ENCODE measurements around the gene NAPEPLD.
A peak's percentile ranks its signal among the peaks of the same experiment; 100 is the strongest.
"Not testable (repeated sequence)": the region's sequence is repeated elsewhere in the genome, so short reads cannot be mapped to it uniquely, and the experiment has no call there.

The NAPEPLD gene

DNA sequence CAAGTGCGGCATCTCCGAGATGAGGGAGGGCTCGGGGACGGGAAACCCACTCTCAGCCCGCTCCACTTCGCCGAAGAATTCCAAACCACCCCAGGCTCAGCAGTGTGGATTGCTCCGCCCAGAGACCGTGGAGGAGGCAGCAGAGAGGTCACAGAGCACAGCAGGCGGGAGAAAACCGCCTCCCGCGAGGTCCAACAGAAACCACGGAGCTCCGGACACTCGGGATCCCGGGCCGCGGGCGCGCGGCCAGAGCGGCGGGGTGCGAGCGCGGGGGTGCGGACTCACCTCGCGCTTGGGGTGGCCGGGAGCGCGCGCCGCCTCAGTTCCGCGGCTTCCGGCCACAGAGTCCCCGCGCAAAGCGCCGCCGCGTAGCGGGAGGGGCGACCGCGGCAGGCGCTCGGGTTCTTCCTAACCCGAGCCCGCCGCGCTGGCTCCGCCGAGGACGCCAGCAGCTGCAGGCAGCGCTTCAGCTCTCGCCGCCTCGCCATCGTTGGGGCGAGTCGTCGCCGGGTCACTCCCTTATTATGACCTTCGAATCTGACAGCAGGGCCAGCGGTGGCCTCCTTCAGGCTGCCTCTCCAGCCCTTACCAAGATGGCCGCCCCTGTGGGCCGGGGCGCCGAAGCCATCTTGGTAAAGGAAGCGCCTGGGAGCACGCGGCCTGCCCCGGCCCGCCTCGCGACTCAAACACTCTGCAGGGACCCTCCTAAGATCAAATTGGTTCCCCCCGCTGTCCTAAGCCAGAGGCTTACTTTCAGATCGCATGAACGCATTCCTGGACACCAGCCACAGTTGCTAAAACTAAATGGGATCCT, at the start of gene NAPEPLD:
TSS of gene NAPEPLD (minus strand) at position 106 of the 814 bp plus-strand sequence. CDS start 20,323 bp downstream, outside the sequence.
- DNase-seq (ENCODE audit: low spot score): peak; percentile 82

DNA sequence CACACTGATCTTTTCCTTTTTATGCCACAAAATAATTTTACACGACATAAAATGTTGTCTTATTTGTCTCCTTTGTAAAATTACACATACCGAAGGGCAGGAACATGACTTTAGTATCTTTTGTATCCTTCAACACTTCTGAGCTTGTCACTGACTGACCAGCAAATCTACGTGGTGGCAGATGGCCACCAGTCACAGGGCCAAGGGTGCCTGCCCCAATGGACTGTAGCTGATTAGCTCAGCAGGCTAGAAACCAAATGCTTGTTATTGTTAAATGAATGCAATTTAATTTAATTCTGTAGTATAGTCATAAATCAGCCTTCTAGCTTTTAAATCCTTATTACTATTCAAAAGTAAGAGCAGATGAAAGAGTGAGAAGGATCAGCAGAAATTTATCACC, 49.2 kb upstream of the NAPEPLD start:
- DNase-seq (ENCODE audit: low spot score): not testable (repeated sequence)

DNA sequence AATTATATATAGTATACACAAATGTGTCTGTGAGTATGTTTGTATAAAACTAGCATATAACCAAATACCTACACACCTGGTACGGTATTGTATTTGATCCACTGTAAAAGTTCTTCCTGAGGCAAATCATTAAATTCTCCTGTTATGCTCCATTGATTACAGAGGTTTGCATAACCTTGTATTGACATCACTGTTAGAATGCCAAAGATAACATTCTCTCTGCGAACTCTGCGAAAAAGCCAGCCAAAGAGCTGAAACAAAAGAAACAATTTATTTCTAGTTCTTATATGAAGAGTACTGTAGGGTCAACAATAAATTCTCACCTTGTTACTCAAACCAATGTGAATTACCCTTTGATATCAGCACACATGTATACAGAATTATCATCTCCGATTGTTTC, 46.5 kb upstream of the NAPEPLD start:
- not testable (repeated sequence) for DNase-seq (ENCODE audit: low spot score)

DNA sequence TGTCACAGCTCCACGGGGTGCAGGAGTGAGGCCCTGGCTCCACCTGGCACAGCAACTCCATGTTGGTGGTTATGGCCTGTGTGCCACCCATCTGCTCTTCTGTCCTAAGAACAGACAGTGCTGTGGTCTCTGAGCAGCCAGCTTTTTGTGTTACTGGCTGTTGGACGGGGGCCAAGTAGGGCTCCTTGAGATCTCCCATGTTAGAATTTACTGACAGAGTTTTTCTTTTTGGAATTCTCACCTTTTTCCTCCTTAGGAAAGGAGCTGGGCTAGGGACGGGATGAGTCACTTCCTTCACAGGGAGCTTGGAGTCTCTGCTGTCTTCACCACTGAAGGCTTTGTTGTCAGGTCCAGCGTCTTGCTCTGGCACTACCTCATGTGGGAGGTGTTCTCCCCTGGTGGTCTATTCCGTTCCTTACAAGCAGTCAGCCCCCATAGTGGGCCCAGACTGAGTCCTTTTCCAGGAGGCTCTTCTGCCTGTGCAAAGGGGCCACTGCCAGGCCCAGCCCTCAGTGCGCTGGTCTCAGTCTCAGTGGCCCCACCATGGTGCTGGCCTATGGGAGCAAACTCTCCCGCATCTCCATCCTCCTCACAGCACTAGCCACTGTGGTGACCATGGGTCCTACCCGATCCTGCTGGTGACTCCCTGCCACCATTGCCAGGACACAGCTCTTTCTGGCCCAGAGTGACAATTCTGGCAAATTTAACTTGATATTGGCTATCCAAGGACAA, 23.7 kb upstream of the NAPEPLD start:
- not testable (repeated sequence) for DNase-seq (ENCODE audit: low spot score)

DNA sequence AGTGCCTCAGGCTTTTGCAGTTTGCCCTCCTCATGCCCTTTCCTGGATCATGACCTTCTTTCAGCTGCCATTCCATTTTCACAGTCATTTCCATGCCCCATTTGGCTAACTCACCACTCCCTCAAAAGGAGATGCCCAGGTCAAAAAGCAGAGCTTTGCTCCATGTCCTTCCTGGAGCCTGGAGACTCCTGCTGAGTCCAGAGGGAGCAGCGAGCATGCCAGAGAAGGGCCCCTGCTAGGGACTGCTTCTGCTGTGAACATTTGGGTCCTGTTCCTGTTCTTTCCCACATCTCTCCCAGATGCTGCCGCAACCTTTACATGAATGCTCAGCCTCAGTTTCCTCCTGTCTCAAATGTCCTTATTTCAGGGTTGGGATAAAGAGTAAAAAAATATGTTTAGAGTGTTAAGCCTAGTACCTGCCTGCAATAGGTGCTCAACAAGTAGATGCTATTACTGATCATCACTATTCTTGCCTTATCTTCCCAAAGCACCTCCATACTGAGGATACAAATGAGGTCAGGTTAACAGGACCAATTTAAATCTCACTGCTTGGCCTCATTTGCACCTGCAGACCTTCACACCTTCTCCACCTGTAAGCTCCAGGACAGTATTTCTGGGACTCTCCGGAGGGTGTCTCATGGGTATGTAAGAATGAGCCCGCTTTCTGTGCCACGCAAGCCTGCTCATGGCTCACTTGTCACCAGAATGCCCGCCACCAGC, 23.0 kb upstream of the NAPEPLD start:
- DNase-seq (ENCODE audit: low spot score): not testable (repeated sequence)

DNA sequence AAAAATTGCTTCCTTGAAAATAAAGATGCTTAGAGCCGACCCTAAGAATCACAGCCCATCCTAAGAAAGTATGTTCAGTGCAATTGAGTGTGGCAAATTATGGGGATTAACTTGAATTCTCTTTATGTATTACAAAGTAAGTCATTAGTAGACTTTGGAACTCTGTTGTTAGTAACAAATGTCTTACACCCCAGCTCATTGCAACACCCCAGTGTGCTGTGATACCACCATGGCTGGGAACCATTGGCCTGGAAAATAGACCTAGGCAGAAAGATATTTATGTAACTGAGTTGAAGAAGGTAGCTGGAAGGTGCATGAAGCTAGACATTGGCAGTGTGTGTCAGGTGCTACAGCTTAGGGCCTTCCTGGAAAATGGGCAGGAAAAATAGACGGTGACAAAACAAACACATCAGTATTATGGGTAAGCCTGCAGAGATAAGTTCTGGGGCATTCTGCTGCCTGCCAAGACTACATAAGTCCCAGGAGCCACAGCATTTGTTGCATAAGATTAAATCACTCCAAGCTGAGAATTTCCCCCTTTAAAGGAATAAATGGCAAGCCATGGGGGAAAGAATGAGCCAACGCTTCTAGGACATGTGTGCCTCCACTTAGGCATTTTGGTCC, 18.1 kb upstream of the NAPEPLD start:
- DNase-seq (ENCODE audit: low spot score): not testable (repeated sequence)

DNA sequence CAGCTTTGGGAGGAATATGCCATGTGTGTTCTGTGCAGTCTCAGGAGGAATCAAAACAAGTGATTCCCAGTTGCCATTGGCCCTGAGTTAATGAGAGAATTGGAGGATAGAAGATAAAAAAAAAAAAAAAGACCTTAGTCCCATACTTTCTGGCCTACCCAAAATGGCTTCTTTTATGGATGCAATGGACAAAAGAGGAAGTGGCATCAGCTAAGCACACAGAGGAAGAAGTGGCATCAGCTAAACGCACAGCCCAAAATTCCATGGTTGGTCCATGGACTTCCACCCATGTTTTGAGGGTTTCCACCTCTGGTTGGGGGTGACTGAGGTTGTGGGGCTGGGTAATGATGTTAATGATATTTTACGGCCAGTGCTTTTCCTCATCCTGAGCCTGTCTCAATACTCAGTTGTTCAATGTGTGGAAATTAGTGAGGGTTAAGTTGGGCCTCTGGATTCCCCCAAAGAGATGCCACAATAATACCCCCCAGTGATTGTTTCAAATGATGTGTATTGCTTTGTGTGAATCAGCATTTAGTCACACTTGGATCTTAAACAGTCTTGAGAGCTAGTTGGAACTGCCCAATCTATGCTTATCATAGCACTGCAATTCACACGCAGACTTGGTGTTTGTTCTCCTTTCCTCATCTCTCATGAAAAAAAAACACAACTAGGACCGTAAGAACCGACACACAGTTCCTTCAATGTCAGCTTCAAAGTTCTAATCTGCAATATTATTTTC, 14.4 kb upstream of the NAPEPLD start:
- DNase-seq (ENCODE audit: low spot score): not testable (repeated sequence)

DNA sequence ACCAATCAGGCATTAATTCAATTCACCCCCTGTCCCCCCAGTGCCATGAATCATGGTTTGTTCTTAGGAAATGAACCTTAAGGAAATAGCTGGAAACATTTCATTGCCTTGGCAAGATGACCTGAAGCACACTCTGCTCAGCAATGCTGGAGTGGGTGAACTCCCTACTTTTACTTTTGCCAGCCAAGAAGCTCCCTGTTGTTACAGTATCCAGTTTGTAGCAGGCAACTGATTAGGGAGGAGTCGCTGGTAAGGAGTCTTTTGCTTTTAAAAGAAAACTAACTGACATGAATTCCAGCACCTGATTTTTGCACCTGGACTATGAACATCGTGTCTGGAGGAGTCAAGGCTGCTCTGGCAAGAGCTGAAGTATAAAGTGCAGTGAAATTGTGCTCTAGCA, 13.7 kb upstream of the NAPEPLD start:
- DNase-seq (ENCODE audit: low spot score): not testable (repeated sequence)

DNA sequence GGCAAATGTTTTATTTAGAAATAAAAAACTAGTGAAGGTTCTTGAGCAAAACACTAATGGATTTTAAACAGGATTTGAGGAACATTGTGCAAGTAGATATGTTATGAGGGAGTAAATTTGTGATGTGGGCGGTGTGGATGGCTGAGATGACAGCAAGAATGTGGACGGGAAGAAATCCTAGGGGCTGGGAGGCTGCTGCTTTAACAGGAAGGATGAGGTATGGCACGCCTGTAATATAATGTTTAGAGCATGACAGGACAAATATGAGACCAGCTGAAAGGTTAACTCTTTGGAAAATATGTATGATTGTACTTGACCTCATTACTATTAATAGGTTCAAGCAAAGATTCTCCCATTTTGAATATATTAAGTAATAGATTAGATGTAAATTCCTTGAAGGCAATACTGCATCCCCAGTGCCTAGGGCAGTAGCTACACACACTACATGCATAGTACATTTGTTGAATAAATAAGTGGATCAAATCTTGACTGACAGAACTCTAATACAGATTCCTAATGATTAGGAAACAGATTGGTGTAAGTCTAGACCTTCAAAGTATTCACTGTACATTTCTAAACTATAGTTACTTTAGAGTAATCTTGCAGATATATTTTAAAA, 13.2 kb upstream of the NAPEPLD start:
- not testable (repeated sequence) for DNase-seq (ENCODE audit: low spot score)

DNA sequence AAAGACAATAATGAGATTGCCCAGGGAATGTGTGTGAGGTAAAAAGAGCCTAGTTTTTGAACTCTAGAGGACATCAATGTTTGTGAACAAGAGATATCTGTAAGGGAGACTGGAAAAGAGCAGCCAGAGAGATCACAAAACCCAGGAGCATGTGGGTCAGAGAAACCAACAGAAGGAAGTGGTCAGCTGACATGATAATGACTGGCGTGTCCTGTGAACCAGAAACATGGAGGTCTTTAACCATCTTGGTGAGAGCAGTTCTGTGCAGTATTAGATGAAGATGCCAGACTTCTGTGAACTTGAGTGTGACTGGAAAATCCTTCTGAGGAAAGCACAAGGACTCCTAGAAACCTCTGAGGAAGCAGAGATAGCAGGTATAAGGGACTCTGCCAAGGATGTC, 10.2 kb upstream of the NAPEPLD start:
- not testable (repeated sequence) for DNase-seq (ENCODE audit: low spot score)

DNA sequence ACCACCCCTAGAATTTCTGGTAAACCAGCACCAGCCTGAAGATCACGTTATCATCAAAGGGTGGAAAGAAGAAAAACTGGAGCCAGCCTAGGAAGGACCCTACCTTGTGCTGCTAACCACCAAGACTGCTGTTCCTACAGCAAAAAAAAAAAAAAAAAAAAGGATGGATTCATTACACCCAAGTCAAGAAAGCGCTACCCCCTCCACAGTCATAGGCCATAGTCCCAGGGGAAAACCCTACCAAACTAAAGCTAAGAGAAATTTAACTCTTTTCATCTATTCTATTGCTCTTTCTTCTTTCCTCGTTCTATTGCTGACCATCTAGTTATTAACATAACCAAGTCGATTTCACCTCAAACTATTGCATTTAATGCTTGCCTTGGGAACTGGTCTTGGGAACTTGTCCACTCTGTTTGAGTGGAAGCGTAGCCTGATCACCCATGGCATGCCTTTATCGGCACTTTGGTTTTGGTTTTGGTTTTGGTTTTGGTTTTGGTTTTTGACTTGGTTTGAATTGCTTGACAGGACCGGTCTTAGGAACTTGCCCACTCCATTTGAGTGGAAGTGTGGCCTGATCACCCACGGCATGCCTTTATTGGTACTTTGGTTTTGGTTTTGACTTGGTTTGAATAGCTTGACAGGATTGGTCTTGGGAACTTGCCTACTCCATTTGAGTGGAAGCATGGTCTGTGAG, 6.6 kb upstream of the NAPEPLD start:
- DNase-seq (ENCODE audit: low spot score): not testable (repeated sequence)

DNA sequence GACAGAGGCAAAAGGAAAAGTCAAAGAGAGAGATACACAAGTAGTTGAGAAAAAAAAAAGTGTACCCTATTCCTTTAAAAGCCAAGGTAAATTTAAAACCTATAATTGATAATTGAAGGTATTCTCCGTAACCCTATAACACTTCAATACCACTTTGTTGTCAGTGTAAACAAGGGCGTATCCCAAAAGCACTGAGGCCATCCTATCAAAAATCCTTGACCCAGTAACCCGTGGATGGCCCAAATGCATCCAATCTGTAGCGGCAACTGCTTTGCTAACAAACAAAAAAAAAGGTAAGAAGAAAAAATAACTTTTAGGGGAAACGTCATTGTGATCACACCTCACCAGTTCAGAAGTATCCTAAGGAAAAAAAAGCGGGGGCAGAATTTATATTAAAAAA, 5.1 kb upstream of the NAPEPLD start:
- no peak for DNase-seq (ENCODE audit: low spot score)

DNA sequence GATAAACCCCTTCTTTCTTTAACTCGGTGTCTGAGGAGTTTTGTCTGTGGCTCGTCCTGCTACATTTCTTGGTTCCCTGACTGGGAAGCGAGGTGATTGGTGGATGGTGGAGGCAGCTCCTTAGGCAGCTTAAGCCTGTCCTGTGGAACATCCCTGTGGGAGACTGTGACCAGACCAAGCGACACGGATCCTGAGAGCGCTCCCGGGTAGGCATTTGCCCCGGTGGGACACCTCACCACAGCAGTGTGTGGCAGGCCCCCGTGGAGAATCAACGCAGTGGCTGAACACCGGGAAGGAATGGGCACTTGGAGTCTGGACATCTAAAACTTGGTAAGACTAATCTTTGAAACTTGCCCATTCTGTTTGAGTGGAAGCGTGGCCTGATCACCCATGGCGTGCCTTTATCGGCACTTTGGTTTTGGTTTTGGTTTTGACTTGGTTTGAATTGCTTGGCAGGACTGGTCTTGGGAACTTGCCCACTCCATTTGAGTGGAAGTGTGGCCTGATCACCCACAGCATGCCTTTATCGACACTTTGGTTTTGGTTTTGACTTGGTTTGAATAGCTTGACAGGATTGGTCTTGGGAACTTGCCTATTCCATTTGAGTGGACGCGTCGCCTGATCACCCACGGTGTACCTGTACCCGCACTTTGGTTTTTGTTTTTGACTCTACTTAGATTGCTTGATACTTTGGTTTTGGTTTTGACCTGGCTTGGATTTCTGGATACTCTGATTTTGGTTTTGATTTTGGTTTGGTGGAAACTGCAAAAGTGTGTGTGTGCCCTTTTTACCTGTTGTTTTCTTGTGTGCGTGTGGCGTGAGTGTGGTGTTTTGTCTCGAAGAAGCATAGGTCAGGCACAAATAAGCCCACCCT, 4.1 kb upstream of the NAPEPLD start:
- peak; percentile 63 for DNase-seq (ENCODE audit: low spot score)

DNA sequence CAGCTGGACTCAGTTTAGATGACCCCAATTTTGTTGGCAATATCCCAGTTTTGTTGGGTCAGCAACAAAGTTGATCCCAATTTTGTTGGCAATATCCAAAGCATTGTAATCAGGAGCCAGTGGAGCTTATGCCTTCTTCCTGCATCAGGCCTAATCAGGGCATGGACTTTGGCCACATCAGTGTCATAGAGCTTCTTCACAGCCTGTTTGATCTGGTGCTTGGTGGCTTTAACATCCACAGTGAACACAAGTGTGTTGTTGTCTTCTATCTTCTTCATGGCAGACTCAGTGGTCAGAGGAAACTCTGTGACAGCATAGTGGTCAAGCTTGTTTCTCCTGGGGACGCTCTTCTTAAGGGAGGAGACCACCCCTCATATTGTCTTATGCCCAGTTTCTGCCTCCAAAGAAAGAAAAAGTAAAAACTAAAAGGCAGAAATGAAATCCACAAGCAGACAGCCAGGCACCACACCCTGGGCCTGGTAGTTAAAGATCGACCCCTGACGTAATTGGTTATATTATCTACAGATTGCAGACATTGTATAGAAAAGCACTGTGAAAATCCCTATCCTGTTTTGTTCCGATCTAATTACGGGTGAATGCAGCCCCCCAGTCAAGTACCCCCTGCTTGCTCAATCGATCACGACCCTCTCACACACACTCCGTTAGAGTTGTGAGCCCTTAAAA, 3.2 kb upstream of the NAPEPLD start:
- peak; percentile 58 for DNase-seq (ENCODE audit: low spot score)

DNA sequence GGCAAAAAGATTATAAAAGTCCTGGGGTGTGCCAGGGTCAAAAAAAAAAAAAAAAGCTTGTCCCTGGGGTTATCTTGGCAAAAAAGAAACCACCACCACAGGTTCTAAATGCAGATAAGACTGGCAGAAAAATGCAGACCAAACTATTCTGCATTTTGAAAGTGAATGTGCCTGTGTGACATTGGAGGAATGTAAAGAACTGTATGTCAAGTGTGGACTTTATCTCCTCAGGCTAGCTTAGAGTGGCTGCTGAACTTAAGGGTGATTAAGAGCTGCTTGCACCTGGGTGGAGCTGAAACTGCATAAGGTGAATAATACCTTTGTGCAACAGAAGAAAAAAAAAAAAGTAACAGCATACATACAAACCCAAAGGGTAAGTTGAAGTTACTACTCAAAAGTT, 1.3 kb upstream of the NAPEPLD start:
- DNase-seq (ENCODE audit: low spot score): peak; percentile 75

DNA sequence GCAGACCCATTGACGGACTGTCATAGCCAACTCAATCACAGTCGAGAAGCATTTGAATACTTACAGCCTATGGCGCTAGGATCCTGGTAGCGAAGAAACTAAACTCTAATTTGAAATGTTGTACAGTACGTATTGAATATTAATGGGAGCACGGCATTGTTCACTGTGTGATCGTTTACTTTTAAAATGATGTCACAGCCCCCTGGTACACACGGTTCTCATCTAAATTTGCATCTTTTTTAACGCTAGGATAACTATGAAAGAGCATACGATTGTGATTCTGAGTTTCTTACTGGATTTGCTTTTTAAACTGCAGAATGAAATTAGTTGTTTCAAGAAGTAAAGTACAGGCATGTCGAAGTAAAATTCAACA, 895 bp upstream of the NAPEPLD start:
- DNase-seq (ENCODE audit: low spot score): no peak

DNA sequence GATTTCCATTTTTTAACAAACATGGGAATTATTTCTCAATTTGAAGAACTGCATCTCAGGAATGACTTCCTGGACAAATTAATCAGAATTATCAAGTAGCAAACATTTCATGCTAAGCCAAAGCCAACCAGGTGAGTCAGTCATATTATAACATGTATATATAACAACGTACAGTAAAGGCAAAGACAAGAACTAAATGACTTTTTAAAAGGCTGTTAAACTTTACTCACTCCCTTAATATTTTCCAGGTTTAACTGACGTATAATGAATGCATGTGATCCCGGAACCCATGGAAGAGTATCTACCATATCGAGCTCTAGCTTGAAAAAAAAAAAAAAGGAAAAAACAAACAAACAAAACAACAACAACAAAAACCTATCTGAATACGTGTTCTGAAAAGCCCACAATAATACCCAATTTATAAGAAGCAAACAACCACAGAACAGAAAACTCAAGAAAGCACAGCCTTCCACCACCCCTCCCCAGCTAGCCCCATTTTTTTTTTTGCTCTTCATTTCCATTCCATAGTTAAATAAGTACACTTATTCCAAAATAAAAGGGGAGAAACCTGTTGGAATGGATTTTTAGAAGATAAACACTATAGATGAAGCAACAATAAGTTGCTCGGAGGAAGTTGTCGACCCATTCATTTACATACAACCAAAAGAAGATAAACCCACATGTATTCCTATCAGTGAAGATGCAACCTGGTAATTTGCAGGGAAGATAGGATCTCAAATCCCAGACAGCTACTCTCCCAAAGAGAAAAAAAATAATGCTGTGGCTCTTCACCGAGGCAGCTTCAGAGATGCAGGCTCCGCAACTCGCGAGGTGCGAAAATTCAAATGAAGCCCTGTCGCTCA, 537 bp downstream of the NAPEPLD start:
- DNase-seq (ENCODE audit: low spot score): no peak

DNA sequence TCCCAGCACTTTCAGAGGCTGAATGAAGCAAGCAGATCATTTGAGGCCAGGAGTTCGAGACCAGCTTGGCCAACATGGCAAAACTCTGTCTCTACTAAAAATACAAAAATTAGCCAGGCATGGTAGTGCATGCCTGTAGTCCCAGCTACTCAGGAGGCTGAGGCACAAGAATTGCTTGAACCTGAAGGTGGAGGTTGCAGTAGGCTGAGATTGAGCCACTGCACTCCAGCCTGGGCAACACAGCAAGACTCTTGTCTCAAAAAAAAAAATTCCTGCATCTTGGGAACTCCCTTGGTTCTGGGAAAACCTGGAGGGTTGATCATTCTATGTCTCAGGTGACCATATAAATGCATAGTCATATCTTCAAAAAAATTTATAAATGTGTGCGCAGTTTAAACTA, 4.1 kb downstream of the NAPEPLD start:
- not testable (repeated sequence) for DNase-seq (ENCODE audit: low spot score)

Data from LoVo (cell line).